H1 (cell line): Measurements from ENCODE around the gene FITM2. TPM values are rescaled to one million over a fixed set of nuclear protein-coding genes. Genes with fewer than 3 reads are reported as not detected.

ENCODE experiments used
- CHD1 ChIP-seq: IDR thresholded peaks from 2 replicates; pipeline ENCODE4 v1.6.1; 2012; ENCODE audit warnings: low read depth, low read length, improper control_type of control experiment
- HDAC6 ChIP-seq: IDR thresholded peaks from one replicate; pipeline ENCODE4 v1.7.1; 2012; ENCODE audit warnings: low read depth, mild to moderate bottlenecking, inconsistent platforms, low read length, moderate library complexity
- RAD21 ChIP-seq, 2 experiments: IDR thresholded peaks in 1 of 2; conservative IDR thresholded peaks in 1 of 2; 2 replicates each; pipeline ENCODE4 v1.6.1; 2011; ENCODE audit warnings: low read depth in 2 of 2, low read length in 2 of 2, improper control_type of control experiment in 1 of 2, inconsistent platforms in 1 of 2, mild to moderate bottlenecking in 1 of 2, moderate library complexity in 1 of 2
- SIRT6 ChIP-seq: IDR thresholded peaks from one replicate; pipeline ENCODE4 v1.7.1; 2012; ENCODE audit warnings: low read length, inconsistent platforms
- TEAD4 ChIP-seq: IDR thresholded peaks from 2 replicates; pipeline ENCODE4 v1.6.1; 2012; ENCODE audit warnings: low read depth, low read length, inconsistent platforms, mixed read lengths
- polyA plus RNA-seq, 7 experiments: library from polyadenylated mRNA; depleted of rRNA in 3 of 7; stranded (reverse) in 5 of 7; unstranded in 2 of 7; fragments of >200 nt in 5 of 7; fragments of 200-250 nt in 2 of 7; gene quantifications; 1 replicate in 5 of 7; 2 replicates in 1 of 7; 4 replicates in 1 of 7; pipeline versions ENCODE4 v1.2.1 to v1.2.3, GENCODE V29; 2011 to 2013; ENCODE audit warnings: missing spikeins in 2 of 7, mixed read lengths in 2 of 7
- total RNA-seq: library from RNA; stranded (reverse); fragmentation: NEBNext Ultra II Directional; extraction: Animal tissue kit (Norgen Biotek cat#: 25700); gene quantifications from 2 replicates; pipeline ENCODE4 v1.2.1, GENCODE V29; 2021

FITM2 gene
- total and polyA plus RNA-seq, 2 of the 8 experiments (the other 6 are each of a cell fraction or from before 2014, with no cell fraction given) = 1.1 to 2.1 TPM

DNA sequence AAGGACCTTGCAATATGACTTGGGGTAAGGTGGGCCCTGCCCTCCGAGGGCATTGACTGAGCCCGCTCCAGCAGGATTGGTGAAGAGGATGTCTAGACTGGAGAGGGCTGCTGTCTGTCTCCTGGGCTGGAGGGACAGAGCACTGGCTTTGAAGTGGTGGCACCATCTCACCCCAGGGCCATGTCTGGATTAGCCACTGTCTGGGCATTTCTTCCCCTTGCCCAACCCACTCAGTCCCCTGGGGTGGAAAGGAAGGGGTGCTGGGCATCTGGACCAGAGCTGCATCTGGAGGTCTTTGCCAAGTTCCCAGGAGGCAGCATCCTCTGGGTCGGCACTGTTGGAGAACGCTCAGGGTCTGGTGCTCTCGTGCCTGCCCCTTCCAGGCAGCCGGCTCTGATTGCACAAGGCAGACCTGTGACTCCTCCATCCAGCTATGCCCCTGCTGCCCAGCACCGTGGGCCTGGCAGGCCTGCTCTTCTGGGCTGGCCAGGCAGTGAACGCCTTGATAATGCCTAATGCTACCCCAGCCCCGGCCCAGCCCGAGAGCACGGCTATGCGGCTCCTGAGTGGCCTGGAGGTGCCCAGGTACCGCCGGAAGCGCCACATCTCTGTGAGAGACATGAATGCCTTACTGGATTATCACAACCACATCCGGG, 25.9 kb upstream of the FITM2 start, which contains the start of gene R3HDML (continued):
- no peak for TF ChIP-seq CHD1
- TF ChIP-seq TEAD4 = no peak
- no peak for TF ChIP-seq SIRT6
- no peak for TF ChIP-seq RAD21 (IDR thresholded peaks at IDR 0.05 in 1 of 2, conservative IDR thresholded peaks at IDR 0.05 in 1 of 2; ENCODE audit: low read depth in 2 of 2, low read length in 2 of 2)
- no peak for TF ChIP-seq HDAC6
- TF ChIP-seq, all 59 proteins: peak for 0
